ENCODE measurements around the gene LAG3.

GRCh38 chr12:6757028-6757690 is 15.2 kb upstream of the LAG3 start:
- TF ChIP-seq CTCF (IDR thresholded peaks at IDR 0.05): no peak
- TF ChIP-seq ZFX (IDR thresholded peaks at IDR 0.05; ENCODE audit: borderline replicate concordance): no peak
